ENCODE data around the gene APOB.

DNA sequence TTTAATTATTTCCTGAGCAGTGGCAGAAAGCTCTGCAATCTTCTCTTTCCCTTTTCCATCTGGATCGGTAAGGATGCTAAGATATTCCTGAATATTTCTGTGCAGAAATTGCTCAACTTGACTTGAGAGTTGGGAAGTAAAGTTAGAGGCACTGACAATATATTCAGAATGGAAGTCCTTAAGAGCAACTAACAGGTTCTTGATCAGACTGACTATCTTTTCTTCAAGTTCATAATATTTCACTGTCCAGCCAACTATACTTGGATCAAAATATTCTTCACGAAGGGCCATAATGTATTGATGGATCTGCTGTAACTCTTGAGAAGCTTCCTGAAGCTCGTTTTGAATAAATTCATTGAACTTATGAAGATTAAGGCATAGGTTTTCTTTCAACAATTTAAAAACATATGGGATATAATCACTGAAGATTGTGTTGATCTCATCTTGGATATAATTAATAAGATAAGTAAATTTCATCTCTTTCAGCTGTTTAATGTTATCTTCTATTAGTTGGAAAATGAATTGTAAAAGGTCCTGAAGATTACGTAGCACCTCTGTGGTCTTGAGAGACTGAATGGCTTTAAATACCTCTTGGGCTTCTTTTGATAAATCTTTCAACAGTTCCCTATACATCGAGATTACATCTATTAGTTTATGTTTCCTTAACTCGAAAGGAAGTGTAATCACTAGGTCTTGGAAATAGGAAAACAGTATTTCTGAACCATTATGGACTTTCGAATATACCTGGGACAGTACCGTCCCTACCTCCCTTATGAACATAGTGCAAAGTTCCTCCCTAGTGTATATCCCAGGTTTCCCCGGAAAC is 41.7 kb downstream of the APOB start:
- TF ChIP-seq EZH2 (IDR thresholded peaks at IDR 0.05; ENCODE audit: insufficient read depth, poor library complexity, severe bottlenecking) (no peak), EZH2phosphoT487 (IDR thresholded peaks at IDR 0.05; ENCODE audit: insufficient read depth, low read depth) (no peak)
